Activated naive CD8-positive, alpha-beta T cell treated with anti-CD3 and anti-CD28 coated beads, Interleukin-2, amount 10 ng/mL, durations not matched to agents 7 days and 5 days (primary cell): ENCODE data around the gene FYN. TPM values are rescaled to one million over a fixed set of nuclear protein-coding genes. Genes with fewer than 3 reads are reported as not detected.

ENCODE experiments used
- ATAC-seq: fragments of 150-1000 bp; cut with Tn5 transposase; one replicate; pipeline ENCODE4 v1.10.0; 2021; ENCODE audit warnings: low read depth, moderate library complexity
- POLR2A ChIA-PET: fragments of 350-600 bp; sonication (Branson Sonifier 250); formaldehyde crosslinking; loops from one replicate; lab custom pipeline; 2021; ENCODE audit warnings: antibody characterized with exemption; lab: Charles Lee
- DNase-seq: peaks from one replicate; pipeline ENCODE4 v3.0.0; 2021
- H3K27ac Mint-ChIP-seq: one replicate; pipeline ENCODE4 v1.8.0; 2022; ENCODE audit warnings: mild to moderate bottlenecking, mixed read lengths
- H3K27me3 Mint-ChIP-seq: one replicate; pipeline ENCODE4 v1.8.0; 2022; ENCODE audit warnings: mild to moderate bottlenecking, moderate library complexity, mixed read lengths
- H3K36me3 Mint-ChIP-seq: one replicate; pipeline ENCODE4 v1.8.0; 2021; ENCODE audit warnings: mild to moderate bottlenecking, mixed read lengths
- H3K4me1 Mint-ChIP-seq: one replicate; pipeline ENCODE4 v1.8.0; 2021; ENCODE audit warnings: mixed read lengths
- H3K4me3 Mint-ChIP-seq: one replicate; pipeline ENCODE4 v1.8.0; 2022; ENCODE audit warnings: mild to moderate bottlenecking, moderate library complexity, mixed read lengths
- H3K9me3 Mint-ChIP-seq: one replicate; pipeline ENCODE4 v1.8.0; 2021; ENCODE audit warnings: mixed read lengths
- total RNA-seq, 2 experiments: library from RNA; stranded (reverse); gene quantifications; one replicate each; pipeline ENCODE4 v1.2.3, GENCODE V29; 2021

Gene FYN
- total RNA-seq, 2 experiments from 2014 or later = 363 to 409 TPM

DNA sequence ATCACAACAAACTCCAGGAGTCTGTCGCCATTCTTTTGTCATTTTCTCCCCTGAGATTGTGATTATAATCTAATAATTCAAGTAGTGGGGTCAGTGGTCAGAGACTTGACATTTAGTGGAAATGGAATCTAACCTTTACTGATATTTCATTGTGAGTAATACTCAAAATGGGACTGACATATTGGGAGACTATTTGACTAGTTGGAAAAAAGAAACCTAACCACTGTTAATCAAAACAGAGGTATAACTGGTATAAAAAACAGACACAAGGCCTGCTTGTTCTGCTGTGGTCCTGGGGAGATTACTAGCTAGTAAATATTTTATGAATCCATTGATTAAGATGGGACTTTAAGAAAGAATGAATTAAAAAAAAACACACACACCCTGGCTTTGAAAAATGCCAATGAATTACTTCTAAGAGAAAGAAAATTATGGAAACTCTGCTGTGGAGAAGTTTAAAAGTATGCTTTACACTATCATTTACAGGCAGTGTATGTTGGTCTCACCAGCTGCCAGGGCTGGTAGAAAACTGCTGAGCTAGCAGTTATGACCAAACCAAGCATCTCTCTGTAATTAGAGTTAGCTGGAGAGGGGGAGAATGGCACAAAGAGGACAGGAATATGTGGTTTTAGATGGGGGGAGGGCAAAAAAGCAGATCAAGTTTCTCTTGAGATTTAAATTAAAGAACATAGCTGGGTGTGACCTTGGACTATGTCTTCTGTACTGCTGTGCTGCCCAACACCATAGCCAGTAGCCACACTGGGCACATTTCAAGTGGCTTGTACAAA, 103.7 kb downstream of the FYN start:
- peaks cover 76% of the 10 kb centered on the region for H3K4me1 Mint-ChIP-seq
- DNase-seq = no peak
- POLR2A ChIA-PET = interaction anchor here (0.8 to 1.9 kb wide), 4 partner anchors 10 to 44 kb away, joined by 3 to 11 read pairs (median 4); no protein-coding TSS in a partner anchor
- H3K27me3 Mint-ChIP-seq = no peaks in the 10 kb centered on the region
- H3K4me3 Mint-ChIP-seq = peak overlapping the region; percentile 9
- no peaks in the 10 kb centered on the region for H3K9me3 Mint-ChIP-seq
- H3K36me3 Mint-ChIP-seq = peaks cover 26% of the 10 kb centered on the region
- H3K27ac Mint-ChIP-seq = peak overlapping the region; percentile 62
- no peak for ATAC-seq

DNA sequence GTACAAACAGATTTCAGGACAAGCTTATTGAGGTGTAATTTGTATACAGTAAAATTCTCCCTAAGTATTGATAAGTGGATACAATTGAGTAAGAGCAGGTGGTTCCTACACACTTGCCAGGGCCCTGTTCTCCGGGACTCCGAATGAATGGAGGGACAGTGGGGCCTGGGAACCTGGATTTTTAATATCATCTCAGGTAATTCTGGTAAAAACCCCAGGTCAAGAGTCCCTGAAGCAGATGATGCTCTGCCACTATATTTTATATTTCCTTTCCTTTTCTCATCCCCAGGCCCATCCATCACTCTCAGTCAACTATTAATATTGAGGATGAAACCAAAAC, 104.9 kb downstream of the FYN start:
- POLR2A ChIA-PET = interaction anchor here (1.0 to 1.5 kb wide), 3 partner anchors 11 to 76 kb away, joined by 3 read pairs; no protein-coding TSS in a partner anchor
- DNase-seq (no peak), ATAC-seq (no peak)
- H3K27me3 Mint-ChIP-seq = no peaks in the 10 kb centered on the region
- H3K27ac Mint-ChIP-seq = peak overlapping the region; percentile 1
- no peaks in the 10 kb centered on the region for H3K9me3 Mint-ChIP-seq
- H3K4me1 Mint-ChIP-seq = peaks cover 79% of the 10 kb centered on the region
- H3K4me3 Mint-ChIP-seq = no peak overlapping the region
- peaks cover 27% of the 10 kb centered on the region for H3K36me3 Mint-ChIP-seq

GRCh38 chr6:111767752-111768430, 105.4 kb downstream of the FYN start:
- DNase-seq = no peak
- Mint-ChIP-seq H3K4me1 (peaks cover 83% of the 10 kb centered on the region), H3K36me3 (peaks cover 27% of the 10 kb centered on the region), H3K27me3 (no peaks in the 10 kb centered on the region), H3K9me3 (no peaks in the 10 kb centered on the region), H3K27ac (peak overlapping the region; percentile 86), H3K4me3 (peak overlapping the region; percentile 52)
- ATAC-seq = peak; percentile 18
- POLR2A ChIA-PET = interaction anchor here (0.6 to 1.5 kb wide), 4 partner anchors 12 to 76 kb away, joined by 3 read pairs; no protein-coding TSS in a partner anchor

- ATAC-seq = no peak
- H3K4me3 Mint-ChIP-seq = peak overlapping the region; percentile 20
- H3K4me1 Mint-ChIP-seq = peaks cover 90% of the 10 kb centered on the region
- POLR2A ChIA-PET = no interaction called here
- no peaks in the 10 kb centered on the region for H3K27me3 Mint-ChIP-seq
- no peaks in the 10 kb centered on the region for H3K9me3 Mint-ChIP-seq
- no peak for DNase-seq
- H3K36me3 Mint-ChIP-seq = peaks cover 25% of the 10 kb centered on the region
- peak overlapping the region; percentile 79 for H3K27ac Mint-ChIP-seq
These were observed 106.9 kb downstream of the FYN start for GRCh38 chr6:111766201-111766857.

- ATAC-seq = no peak
These were observed 107.5 kb downstream of the FYN start for GRCh38 chr6:111765763-111766162.

DNA sequence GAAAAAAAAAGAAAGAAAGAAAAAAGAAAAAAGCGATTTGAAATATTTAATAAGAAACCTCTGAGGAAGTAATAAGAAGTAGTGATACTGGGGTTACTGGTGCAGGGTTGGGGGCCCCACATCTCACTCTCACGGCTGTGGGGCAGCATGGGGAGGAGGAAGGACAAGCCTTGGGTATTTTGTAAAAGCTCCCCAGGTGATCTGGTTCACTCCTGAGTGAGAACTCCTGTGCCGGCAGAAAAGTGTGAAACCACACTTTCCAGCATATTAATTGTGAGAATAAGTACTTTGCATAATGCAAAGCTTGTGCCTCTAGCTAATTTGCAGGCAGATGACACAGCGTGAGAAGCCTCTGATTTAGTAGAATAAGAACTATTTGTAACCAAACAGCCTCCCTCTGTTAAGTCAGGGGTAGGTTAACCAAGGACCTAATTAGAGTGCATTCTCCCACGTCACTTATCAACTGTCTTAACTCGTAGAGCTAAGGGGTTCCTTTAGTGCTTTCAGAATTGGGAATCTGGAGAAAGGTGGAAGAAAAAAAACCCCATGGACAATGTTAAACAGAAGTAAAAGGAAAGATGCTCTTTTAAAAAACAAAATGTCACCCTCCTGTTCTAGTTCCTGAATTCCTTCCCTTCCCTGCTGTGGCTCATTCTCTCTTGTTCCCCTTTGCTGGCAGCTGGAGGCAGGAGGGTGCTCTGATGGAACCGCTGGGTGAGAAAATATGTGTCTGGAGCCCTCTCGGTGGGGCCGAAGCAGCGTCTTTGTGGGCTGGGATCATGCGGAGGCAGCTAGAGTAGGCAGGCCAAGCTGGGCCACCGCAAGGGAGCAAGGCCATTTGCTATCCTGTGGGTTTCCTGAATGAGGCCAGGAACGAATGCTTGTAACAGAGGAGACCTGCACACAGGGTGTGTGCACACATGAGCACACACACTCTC, 108.7 kb downstream of the FYN start:
- Mint-ChIP-seq H3K27ac (peak overlapping the region; percentile 79), H3K9me3 (no peaks in the 10 kb centered on the region), H3K36me3 (peaks cover 17% of the 10 kb centered on the region), H3K4me1 (peaks cover 91% of the 10 kb centered on the region), H3K4me3 (peak overlapping the region; percentile 44), H3K27me3 (no peaks in the 10 kb centered on the region)
- POLR2A ChIA-PET = interaction anchor here (0.6 to 1.8 kb wide), 3 partner anchors 11 to 79 kb away, joined by 3 to 6 read pairs (median 4); no protein-coding TSS in a partner anchor
- ATAC-seq (peak; percentile 20), DNase-seq (no peak)

More at GRCh38 chr6:111765763-111766162, 107.5 kb downstream of the FYN start:
- peaks cover 92% of the 10 kb centered on the region for H3K4me1 Mint-ChIP-seq
- no peak for DNase-seq
- H3K27me3 Mint-ChIP-seq = no peaks in the 10 kb centered on the region
- H3K9me3 Mint-ChIP-seq = no peaks in the 10 kb centered on the region
- POLR2A ChIA-PET = no interaction called here
- peaks cover 23% of the 10 kb centered on the region for H3K36me3 Mint-ChIP-seq
- peak overlapping the region; percentile 20 for H3K4me3 Mint-ChIP-seq
- H3K27ac Mint-ChIP-seq = peak overlapping the region; percentile 79

- Mint-ChIP-seq H3K36me3 (peaks cover 17% of the 10 kb centered on the region), H3K9me3 (no peaks in the 10 kb centered on the region), H3K4me1 (peaks cover 92% of the 10 kb centered on the region), H3K27ac (peak overlapping the region; percentile 94), H3K4me3 (peak overlapping the region; percentile 31), H3K27me3 (no peaks in the 10 kb centered on the region)
- POLR2A ChIA-PET = interaction anchor here (1.4 to 1.8 kb wide), 2 partner anchors 10 to 81 kb away, joined by 4 to 6 read pairs; no protein-coding TSS in a partner anchor
- no peak for DNase-seq
- ATAC-seq = no peak
These were observed 109.9 kb downstream of the FYN start for GRCh38 chr6:111763381-111763780.

GRCh38 chr6:111761783-111762312, 111.4 kb downstream of the FYN start:
- DNase-seq = no peak
- POLR2A ChIA-PET = interaction anchor here (0.6 to 1.8 kb wide), 5 partner anchors 9 to 279 kb away, joined by 3 to 6 read pairs (median 3); partner anchors contain the start of gene REV3L
- Mint-ChIP-seq H3K36me3 (peaks cover 17% of the 10 kb centered on the region), H3K4me3 (peak overlapping the region; percentile 84), H3K4me1 (peaks cover 88% of the 10 kb centered on the region), H3K27me3 (no peaks in the 10 kb centered on the region), H3K27ac (peak overlapping the region; percentile 94), H3K9me3 (no peaks in the 10 kb centered on the region)
- no peak for ATAC-seq

- no peaks in the 10 kb centered on the region for H3K9me3 Mint-ChIP-seq
- peak overlapping the region; percentile 84 for H3K4me3 Mint-ChIP-seq
- H3K27ac Mint-ChIP-seq = peak overlapping the region; percentile 94
- DNase-seq (no peak), ATAC-seq (no peak)
- H3K27me3 Mint-ChIP-seq = no peaks in the 10 kb centered on the region
- POLR2A ChIA-PET = interaction anchor here (0.8 to 1.8 kb wide), 4 partner anchors 8 to 278 kb away, joined by 3 to 6 read pairs (median 4); partner anchors contain the start of gene REV3L
- peaks cover 82% of the 10 kb centered on the region for H3K4me1 Mint-ChIP-seq
- H3K36me3 Mint-ChIP-seq = peaks cover 15% of the 10 kb centered on the region
These were observed 112.0 kb downstream of the FYN start for GRCh38 chr6:111761212-111761611.

DNA sequence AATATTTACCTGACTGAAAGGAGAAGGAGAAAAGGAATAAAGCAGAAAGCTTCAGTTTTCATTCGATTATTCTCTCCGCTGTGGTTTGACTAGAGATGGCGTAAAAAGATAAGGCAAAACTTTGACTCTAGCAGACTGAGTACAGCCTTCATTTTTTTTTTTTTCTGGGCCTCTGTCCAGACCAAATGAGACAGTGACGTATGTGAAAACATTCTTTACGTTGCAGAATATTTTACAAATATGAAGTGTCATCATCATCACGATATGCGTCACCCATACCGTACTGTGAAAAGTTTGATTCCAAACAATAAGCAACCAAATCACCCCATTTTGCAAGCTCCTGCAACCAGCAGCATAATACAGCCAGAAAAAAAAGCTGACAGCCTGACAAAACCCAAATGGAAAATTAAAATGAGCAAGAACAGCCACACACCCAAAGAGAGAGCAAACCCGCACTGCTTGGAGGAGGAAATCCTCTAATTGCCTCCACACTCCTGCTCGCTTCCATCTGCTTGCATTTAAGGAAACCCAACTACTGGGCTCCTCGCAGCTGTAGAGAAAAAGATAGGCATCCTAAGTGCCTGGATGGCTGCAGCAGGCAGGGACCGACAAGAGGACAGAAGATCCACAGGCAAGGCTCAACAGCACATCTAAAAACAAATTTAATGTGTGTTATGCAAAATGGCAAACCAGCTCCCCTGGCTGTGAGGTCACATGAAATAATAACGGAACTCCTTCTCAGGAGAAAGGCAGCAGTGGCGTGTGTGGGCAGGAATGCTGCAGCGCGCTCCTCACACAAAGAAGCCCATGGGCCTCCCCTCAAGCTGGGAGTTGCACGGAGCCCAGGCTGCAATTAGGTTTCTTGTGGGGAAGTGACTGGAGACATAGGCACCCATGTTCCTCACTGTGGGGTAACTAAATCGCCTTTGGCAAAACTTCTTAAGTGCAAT, 113.1 kb downstream of the FYN start:
- Mint-ChIP-seq H3K4me1 (peaks cover 78% of the 10 kb centered on the region), H3K27ac (peak overlapping the region; percentile 94), H3K9me3 (no peaks in the 10 kb centered on the region), H3K27me3 (no peaks in the 10 kb centered on the region), H3K4me3 (peak overlapping the region; percentile 84), H3K36me3 (peaks cover 11% of the 10 kb centered on the region)
- POLR2A ChIA-PET = interaction anchor here (0.7 to 1.7 kb wide), 8 partner anchors 10 to 277 kb away, joined by 3 to 11 read pairs (median 4); partner anchors contain the start of genes FYN and REV3L
- DNase-seq = peak; percentile 43
- peak; percentile 34 for ATAC-seq

DNA sequence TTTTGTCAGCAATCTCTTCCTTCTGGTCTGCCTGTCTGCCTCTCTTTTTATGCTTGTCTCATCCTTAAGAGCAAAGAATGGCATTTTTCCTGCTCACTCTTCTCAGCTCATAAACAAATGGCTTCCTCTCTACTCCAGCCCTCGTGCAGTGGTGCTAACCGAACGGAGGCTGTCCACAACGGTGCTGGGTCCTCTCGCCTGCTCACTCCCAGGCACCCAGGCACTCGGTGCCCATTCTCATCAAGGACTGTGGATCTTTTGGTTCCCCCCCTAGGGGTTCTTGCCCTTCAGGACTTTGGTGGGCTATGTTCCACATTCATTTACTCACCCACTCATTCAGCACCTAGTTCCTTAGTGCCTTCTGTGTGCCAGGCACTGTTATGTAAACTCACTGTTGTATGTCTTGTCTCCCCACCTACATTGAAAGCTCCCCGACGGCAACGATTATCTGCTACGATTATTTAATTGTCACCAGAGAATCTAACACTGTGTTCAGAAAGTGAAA, 113.9 kb downstream of the FYN start:
- POLR2A ChIA-PET = interaction anchor here (0.8 to 1.7 kb wide), 8 partner anchors 10 to 276 kb away, joined by 3 to 11 read pairs (median 4); partner anchors contain the start of genes FYN and REV3L
- Mint-ChIP-seq H3K27me3 (no peaks in the 10 kb centered on the region), H3K27ac (peak overlapping the region; percentile 94), H3K9me3 (no peaks in the 10 kb centered on the region), H3K36me3 (peaks cover 6% of the 10 kb centered on the region), H3K4me1 (peaks cover 74% of the 10 kb centered on the region), H3K4me3 (peak overlapping the region; percentile 84)
- DNase-seq (peak; percentile 58), ATAC-seq (peak; percentile 28)
